HG03432 (cell line): ENCODE results near the gene NKX1-1.

Experiments used
- ATAC-seq: cut with Tn5 transposase; IDR thresholded peaks from one replicate; pipeline ENCODE4 v1.9.1; 2021; ENCODE audit warnings: mild to moderate bottlenecking, moderate library complexity; ENCODE audit not compliant: unreplicated experiment

NKX1-1 gene

GRCh38 chr4:1417522-1418390 is 11.5 kb upstream of the NKX1-1 start:
- ATAC-seq: no peak

GRCh38 chr4:1416948-1417260 is 10.7 kb upstream of the NKX1-1 start:
- ATAC-seq: no peak

- ATAC-seq: no peak
These were observed 10.1 kb upstream of the NKX1-1 start for GRCh38 chr4:1416051-1416947.

- no peak for ATAC-seq
These were observed 9.4 kb upstream of the NKX1-1 start for GRCh38 chr4:1415681-1415981.

GRCh38 chr4:1414831-1415680 is 8.8 kb upstream of the NKX1-1 start:
- ATAC-seq: no peak

- ATAC-seq: no peak
These were observed 7.6 kb upstream of the NKX1-1 start for GRCh38 chr4:1413687-1414479.

- no peak for ATAC-seq
These were observed 7.0 kb upstream of the NKX1-1 start for GRCh38 chr4:1413204-1413663.

- no peak for ATAC-seq
These were observed 6.3 kb upstream of the NKX1-1 start for GRCh38 chr4:1412376-1413203.

GRCh38 chr4:1411436-1412375 is 5.5 kb upstream of the NKX1-1 start:
- ATAC-seq: no peak

GRCh38 chr4:1410491-1411325 is 4.5 kb upstream of the NKX1-1 start:
- no peak for ATAC-seq

GRCh38 chr4:1409491-1410425 is 3.5 kb upstream of the NKX1-1 start:
- no peak for ATAC-seq

- no peak for ATAC-seq
These were observed 2.8 kb upstream of the NKX1-1 start for GRCh38 chr4:1409079-1409478.

- ATAC-seq: no peak
These were observed 2.2 kb upstream of the NKX1-1 start for GRCh38 chr4:1408418-1408817.

GRCh38 chr4:1407657-1408333 is 1.6 kb upstream of the NKX1-1 start:
- no peak for ATAC-seq

GRCh38 chr4:1406981-1407656 is 877 bp upstream of the NKX1-1 start:
- no peak for ATAC-seq
